Breast epithelium (tissue), 4 donors: ENCODE data around the gene MYOD1. TPM values are rescaled to one million over a fixed set of nuclear protein-coding genes. Genes with fewer than 3 reads are reported as not detected.

Experiments
- DNase-seq, 2 donors: peaks; one replicate each; pipeline ENCODE4 v3.0.0-alpha.2; 2019; ENCODE audit warnings: low spot score in 2 of 2
- H3K27ac ChIP-seq, 2 donors: fragments of 200-600 bp; sonication (generic) in 1 of 2; one replicate each; pipeline ENCODE4 v1.5.1; 2016 to 2019; ENCODE audit warnings: mild to moderate bottlenecking in 1 of 2
- H3K27me3 ChIP-seq, 2 donors: fragments of 200-600 bp; sonication (generic) in 1 of 2; one replicate each; pipeline versions ENCODE4 v1.5.1 to v1.6.0; 2017 to 2019; ENCODE audit warnings: control low read depth in 1 of 2, mild to moderate bottlenecking in 1 of 2
- H3K36me3 ChIP-seq: fragments of 200-600 bp; one replicate; pipeline ENCODE4 v1.5.1; 2019
- H3K4me1 ChIP-seq, 2 donors: fragments of 200-600 bp; sonication (generic); one replicate each; pipeline ENCODE4 v1.5.1; 2016 to 2019; ENCODE audit warnings: control low read depth in 1 of 2
- H3K4me3 ChIP-seq, 3 donors: fragments of 200-600 bp; sonication (generic); 1 replicate in 2 of 3; 2 replicates in 1 of 3; pipeline ENCODE4 v1.5.1; 2016 to 2019; ENCODE audit warnings: mild to moderate bottlenecking in 3 of 3, moderate library complexity in 2 of 3
- H3K9me3 ChIP-seq, 2 donors: fragments of 200-600 bp; sonication (generic) in 1 of 2; one replicate each; pipeline ENCODE4 v1.5.1; 2016 to 2019; ENCODE audit warnings: control low read depth in 1 of 2
- POLR2A ChIP-seq: fragments of 450-650 bp; IDR thresholded peaks from one replicate; pipeline ENCODE4 v1.6.1; 2016; ENCODE audit warnings: antibody characterized with exemption, mild to moderate bottlenecking, moderate library complexity
- POLR2AphosphoS5 ChIP-seq, 3 donors: sonication (generic); formaldehyde crosslinking; IDR thresholded peaks; one replicate each; pipeline ENCODE4 v1.6.1; 2017; ENCODE audit warnings: antibody characterized with exemption in 3 of 3
- intact Hi-C: fragments of 100-400 bp; cut with DNase I; formaldehyde crosslinking; loops from one replicate; pipeline ENCODE4 v1.15.1; 2023; ENCODE audit warnings: low total_unique reads
- total RNA-seq, 3 donors: library from RNA; depleted of rRNA; stranded (reverse); fragments of >200 nt; gene quantifications; one replicate each; pipeline ENCODE4 v1.1.0, GENCODE V29; 2016
- TF ChIP-seq, protein P1 (sequence below), 3 donors: fragments of 450-650 bp; IDR thresholded peaks; one replicate each; pipeline ENCODE4 v1.5.1; 2016 to 2017; ENCODE audit warnings: antibody characterized with exemption in 3 of 3, mild to moderate bottlenecking in 3 of 3, moderate library complexity in 3 of 3

Gene MYOD1
- total RNA-seq, 3 donors from 2014 or later = not detected

DNA sequence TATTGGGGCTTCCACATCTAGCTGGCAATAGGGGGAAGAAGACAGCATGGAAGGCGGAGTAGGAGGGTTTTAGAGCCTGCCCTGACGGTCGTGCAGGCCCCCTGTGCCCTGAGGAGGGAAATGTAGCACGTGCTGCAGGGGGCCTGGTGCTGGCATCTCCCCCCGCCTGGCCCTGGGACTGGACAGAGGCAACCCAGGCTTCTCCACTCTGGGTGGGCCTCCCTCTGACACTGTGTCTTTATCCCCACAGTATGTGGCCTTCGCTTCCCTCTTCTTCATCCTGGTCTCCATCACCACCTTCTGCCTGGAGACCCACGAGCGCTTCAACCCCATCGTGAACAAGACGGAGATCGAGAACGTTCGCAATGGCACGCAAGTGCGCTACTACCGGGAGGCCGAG lies 52.0 kb downstream of the MYOD1 start:
- Histone ChIP-seq H3K27ac (no peak overlapping the region), H3K36me3 (no peaks in the 10 kb centered on the region), H3K4me1 (no peaks in the 10 kb centered on the region), H3K9me3 (no peaks in the 10 kb centered on the region), H3K4me3 (no peak overlapping the region), H3K27me3 (no peaks in the 10 kb centered on the region)
- intact Hi-C loops = no loop called here
- TF ChIP-seq POLR2AphosphoS5 (IDR thresholded peaks at IDR 0.05) (no peak), POLR2A (no peak)
- TF ChIP-seq, protein P1, sequence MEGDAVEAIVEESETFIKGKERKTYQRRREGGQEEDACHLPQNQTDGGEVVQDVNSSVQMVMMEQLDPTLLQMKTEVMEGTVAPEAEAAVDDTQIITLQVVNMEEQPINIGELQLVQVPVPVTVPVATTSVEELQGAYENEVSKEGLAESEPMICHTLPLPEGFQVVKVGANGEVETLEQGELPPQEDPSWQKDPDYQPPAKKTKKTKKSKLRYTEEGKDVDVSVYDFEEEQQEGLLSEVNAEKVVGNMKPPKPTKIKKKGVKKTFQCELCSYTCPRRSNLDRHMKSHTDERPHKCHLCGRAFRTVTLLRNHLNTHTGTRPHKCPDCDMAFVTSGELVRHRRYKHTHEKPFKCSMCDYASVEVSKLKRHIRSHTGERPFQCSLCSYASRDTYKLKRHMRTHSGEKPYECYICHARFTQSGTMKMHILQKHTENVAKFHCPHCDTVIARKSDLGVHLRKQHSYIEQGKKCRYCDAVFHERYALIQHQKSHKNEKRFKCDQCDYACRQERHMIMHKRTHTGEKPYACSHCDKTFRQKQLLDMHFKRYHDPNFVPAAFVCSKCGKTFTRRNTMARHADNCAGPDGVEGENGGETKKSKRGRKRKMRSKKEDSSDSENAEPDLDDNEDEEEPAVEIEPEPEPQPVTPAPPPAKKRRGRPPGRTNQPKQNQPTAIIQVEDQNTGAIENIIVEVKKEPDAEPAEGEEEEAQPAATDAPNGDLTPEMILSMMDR (IDR thresholded peaks at IDR 0.05) = no peak
- DNase-seq = no peak

Other genes starting within 250 kb of the MYOD1 start
- gene ABCC8, start 242.7 kb upstream of the MYOD1 start, total RNA-seq = 10 to 100 TPM in 2 of 3 donors, 1 to 10 TPM in 1; 3.8 to 10.8 (median 10.5) TPM
- gene USH1C, start 175.2 kb upstream of the MYOD1 start, total RNA-seq = under 1 TPM in 1 of 3 donors, not detected in 2; 0.66 TPM
- gene OTOG, start 172.3 kb upstream of the MYOD1 start, total RNA-seq = not detected
- under 1 TPM in 1 of 3 donors, not detected in 2; 0.15 TPM for gene KCNC1, start 15.2 kb downstream of the MYOD1 start, total RNA-seq